Mucosa of descending colon (tissue), 3 donors: Measurements from ENCODE around the gene RUNX1. TPM values are rescaled to one million over a fixed set of nuclear protein-coding genes. Genes with fewer than 3 reads are reported as not detected.

ENCODE experiments used
- ATAC-seq: fragments of 200-7000 bp; cut with Tn5 transposase; one replicate; pipeline ENCODE4 v1.9.1; 2020; ENCODE audit warnings: mild to moderate bottlenecking, moderate library complexity
- DNase-seq, 3 donors: peaks; one replicate each; pipeline ENCODE4 v3.0.0-alpha.2; 2020
- H3K36me3 ChIP-seq: fragments of 200-600 bp; one replicate; pipeline ENCODE4 v1.8.0; 2021; ENCODE audit warnings: low read depth, mild to moderate bottlenecking
- H3K4me1 ChIP-seq: fragments of 200-600 bp; one replicate; pipeline ENCODE4 v1.8.0; 2021; ENCODE audit warnings: low read depth, mild to moderate bottlenecking
- H3K4me3 ChIP-seq: fragments of 200-600 bp; one replicate; pipeline ENCODE4 v1.8.0; 2021; ENCODE audit warnings: mild to moderate bottlenecking
- H3K9me3 ChIP-seq: fragments of 200-600 bp; one replicate; pipeline ENCODE4 v1.8.0; 2021; ENCODE audit warnings: mild to moderate bottlenecking
- CTCF ChIP-seq: fragments of 200-600 bp; IDR thresholded peaks from one replicate; pipeline ENCODE4 v1.8.0; 2022; ENCODE audit warnings: antibody characterized with exemption, mild to moderate bottlenecking
- intact Hi-C, 2 donors: fragments of 100-400 bp; cut with DNase I in 1 of 2; cut with micrococcal nuclease in 1 of 2; formaldehyde crosslinking; loops; one replicate each; pipeline versions ENCODE4 v1.11.0 to v1.11.1; 2022; cut with DNase I, micrococcal nuclease
- total RNA-seq, 3 donors: library from RNA; stranded (reverse); fragmentation: NEBNext Ultra II Directional in 2 of 3; extraction: Animal tissue kit (Norgen Biotek cat#: 25700) in 2 of 3; gene quantifications; one replicate each; pipeline versions ENCODE4 v1.2.1 to v1.2.4, GENCODE V29; 2021 to 2023
- donor health status: DM: no; HTN: no; CAD: no; lungs with moderate emphysema.
- donor health status: DM: no; HTN: no; CAD: no.
- donor health status: DM: no; HTN: yes; CAD: no.

Gene RUNX1
- total RNA-seq, 3 donors from 2014 or later: 16.5 to 29.4 (median 24.0) TPM

- ATAC-seq (no peak), DNase-seq (no peak)
- H3K4me3 ChIP-seq: no peak overlapping the region
- no peak for TF ChIP-seq CTCF
- H3K9me3 ChIP-seq: no peaks in the 10 kb centered on the region
- intact Hi-C loops: loop anchor here in 1 of 2 donors (10.0 kb wide), 1 partner anchor 151 kb away; no protein-coding TSS in a partner anchor
- no peaks in the 10 kb centered on the region for H3K36me3 ChIP-seq
- H3K4me1 ChIP-seq: peaks cover 22% of the 10 kb centered on the region
Observed at GRCh38 chr21:35046263-35046624, 2.9 kb downstream of the RUNX1 start.

DNA sequence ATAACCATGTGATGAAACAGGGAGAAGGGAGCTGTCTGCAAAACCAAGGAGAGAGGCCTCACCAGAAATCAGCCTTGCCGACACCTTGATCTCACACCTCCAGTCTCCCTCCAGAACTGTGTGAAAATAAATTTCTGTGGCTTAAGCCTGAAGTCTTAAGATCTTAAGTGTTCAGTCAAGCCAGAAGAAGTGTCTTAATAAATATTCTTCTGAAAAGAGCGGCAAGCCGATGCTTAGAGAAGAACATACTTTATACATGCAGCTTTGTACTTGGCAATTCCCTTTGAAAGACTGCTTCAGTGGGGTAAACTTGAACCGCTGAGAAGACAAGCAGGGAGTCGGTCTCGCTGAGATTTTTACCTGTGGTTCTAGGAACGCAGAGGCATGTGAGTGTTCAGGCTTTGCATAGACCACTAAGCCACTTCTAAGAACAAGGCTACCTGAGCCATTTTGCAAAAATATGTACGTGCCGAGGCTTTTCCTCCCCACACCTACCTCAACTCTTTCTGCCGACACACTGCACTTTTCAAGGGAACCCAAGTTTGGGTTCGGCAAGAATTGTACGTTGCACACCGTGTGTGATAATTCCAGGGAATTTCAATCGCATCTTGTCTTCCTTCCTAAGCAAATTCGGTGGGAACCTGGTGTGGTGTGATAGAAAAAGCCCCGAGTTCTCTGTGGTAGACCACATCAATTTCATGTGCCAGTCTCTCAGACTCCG is 3.4 kb downstream of the RUNX1 start:
- no peaks in the 10 kb centered on the region for H3K36me3 ChIP-seq
- H3K9me3 ChIP-seq: no peaks in the 10 kb centered on the region
- H3K4me3 ChIP-seq: no peak overlapping the region
- no peak for TF ChIP-seq CTCF
- intact Hi-C loops: loop anchor here in 1 of 2 donors (10.0 kb wide), 1 partner anchor 151 kb away; no protein-coding TSS in a partner anchor
- DNase-seq (no peak), ATAC-seq (no peak)
- peaks cover 17% of the 10 kb centered on the region for H3K4me1 ChIP-seq

DNA sequence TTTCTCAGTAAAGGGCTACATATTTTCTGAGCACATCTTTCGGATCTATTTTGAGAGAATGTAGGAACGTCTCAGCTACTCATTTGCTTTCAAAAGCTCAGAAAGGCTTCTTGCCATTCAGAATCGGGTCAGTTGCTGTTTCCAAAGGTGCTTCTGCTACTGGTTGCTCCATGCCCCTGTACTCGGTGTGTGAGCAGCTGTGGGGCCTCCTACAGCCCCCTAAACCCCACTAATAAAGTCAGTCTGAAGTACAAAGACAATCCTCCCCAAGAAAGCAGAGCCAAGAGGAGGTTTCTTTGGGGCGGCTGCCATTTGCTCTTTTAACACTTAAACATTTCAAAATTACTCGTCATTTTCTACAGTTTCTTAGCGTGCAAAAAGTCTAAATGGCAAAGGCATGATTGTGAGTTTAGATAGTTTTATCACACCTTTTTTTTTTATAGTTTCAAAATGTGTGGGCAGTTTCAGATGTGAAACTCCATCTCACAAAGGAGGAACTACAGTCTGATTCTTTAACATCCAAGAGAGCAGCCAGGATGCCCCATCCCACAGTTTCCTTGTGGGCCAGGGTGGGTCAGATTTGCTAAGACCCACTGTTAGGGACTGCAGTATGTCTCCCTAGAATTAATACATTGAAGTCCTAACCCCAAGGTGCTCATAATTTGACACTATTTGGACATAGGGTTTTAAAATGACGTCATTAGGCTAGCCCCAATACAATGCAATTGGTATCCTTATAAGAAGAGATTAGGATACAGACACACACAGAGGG is 4.1 kb downstream of the RUNX1 start:
- ATAC-seq: no peak

DNA sequence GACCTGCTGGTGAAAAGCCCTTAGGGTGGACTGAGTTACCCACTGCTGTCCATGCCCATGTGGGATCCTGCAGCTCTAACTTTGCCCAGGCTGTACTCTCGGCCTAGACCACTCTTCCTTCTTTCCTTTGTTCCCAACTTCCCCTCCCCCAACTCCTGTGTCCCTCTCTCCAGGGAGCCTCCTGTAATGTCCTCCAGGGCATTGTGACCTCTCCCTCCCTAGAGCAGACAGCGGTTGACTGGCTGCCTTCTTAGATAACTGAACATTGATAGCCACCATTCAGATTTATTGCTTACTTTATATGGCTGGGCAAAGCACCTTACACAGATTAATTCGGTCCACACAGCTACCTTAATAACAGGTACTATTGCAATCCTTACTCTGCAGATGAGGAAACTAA is 5.0 kb downstream of the RUNX1 start:
- H3K4me1 ChIP-seq: peaks cover 17% of the 10 kb centered on the region
- TF ChIP-seq CTCF: no peak
- ATAC-seq (peak; percentile 22), DNase-seq (no peak)
- H3K9me3 ChIP-seq: no peaks in the 10 kb centered on the region
- no peaks in the 10 kb centered on the region for H3K36me3 ChIP-seq
- H3K4me3 ChIP-seq: no peak overlapping the region
- intact Hi-C loops: loop anchor here in 1 of 2 donors (10.0 kb wide), 1 partner anchor 149 kb away; no protein-coding TSS in a partner anchor

More for the DNA sequence above, 4.1 kb downstream of the RUNX1 start:
- intact Hi-C loops: loop anchor here in 1 of 2 donors (10.0 kb wide), 1 partner anchor 150 kb away; no protein-coding TSS in a partner anchor
- TF ChIP-seq CTCF: no peak
- Histone ChIP-seq H3K36me3 (no peaks in the 10 kb centered on the region), H3K9me3 (no peaks in the 10 kb centered on the region), H3K4me1 (peaks cover 13% of the 10 kb centered on the region), H3K4me3 (no peak overlapping the region)
- DNase-seq: no peak

- ATAC-seq (no peak), DNase-seq (no peak)
- intact Hi-C loops: loop anchor here in 1 of 2 donors (10.0 kb wide), 1 partner anchor 149 kb away; no protein-coding TSS in a partner anchor
- no peaks in the 10 kb centered on the region for H3K9me3 ChIP-seq
- TF ChIP-seq CTCF: no peak
- H3K4me1 ChIP-seq: peaks cover 17% of the 10 kb centered on the region
- no peak overlapping the region for H3K4me3 ChIP-seq
- no peaks in the 10 kb centered on the region for H3K36me3 ChIP-seq
Observed at GRCh38 chr21:35043549-35043948, 5.6 kb downstream of the RUNX1 start.
